GM13976 (cell line): ENCODE measurements around the gene TESPA1.

Experiments
- DNase-seq: peaks from one replicate; pipeline ENCODE4 v3.0.0; 2012; ENCODE audit warnings: low spot score
- CTCF ChIP-seq: IDR thresholded peaks from 2 replicates; pipeline ENCODE4 v1.5.1; 2012; ENCODE audit warnings: borderline replicate concordance, mild to moderate bottlenecking; ENCODE audit not compliant: insufficient read depth; ENCODE audit errors: extremely low read depth, missing control alignments, control extremely low read depth
- in situ Hi-C: fragments of 300-500 bp; cut with MboI; formaldehyde crosslinking; loops from one replicate; pipeline ENCODE4 v1.12.0; 2022; ENCODE audit warnings: low sequenced_read_pairs, mixed read lengths, inconsistent platforms; ENCODE audit not compliant: unreplicated experiment

Gene TESPA1

GRCh38 chr12:55008944-55009585, 24.5 kb upstream of the TESPA1 start:
- no peak for DNase-seq
- TF ChIP-seq CTCF = no peak
- in situ Hi-C loops = no loop called here

GRCh38 chr12:55002355-55002754, 17.8 kb upstream of the TESPA1 start:
- TF ChIP-seq CTCF = no peak
- DNase-seq = no peak
- in situ Hi-C loops = no loop called here

- no peak for DNase-seq
- in situ Hi-C loops = no loop called here
- TF ChIP-seq CTCF = no peak
These were observed 16.8 kb upstream of the TESPA1 start for GRCh38 chr12:55001198-55001868.

- no peak for TF ChIP-seq CTCF
- in situ Hi-C loops = no loop called here
- DNase-seq = no peak
These were observed 14.5 kb upstream of the TESPA1 start for GRCh38 chr12:54998958-54999510.

GRCh38 chr12:54997929-54998522, 13.5 kb upstream of the TESPA1 start:
- no peak for DNase-seq
- TF ChIP-seq CTCF = no peak
- in situ Hi-C loops = no loop called here

- no peak for DNase-seq
- in situ Hi-C loops = no loop called here
- no peak for TF ChIP-seq CTCF
These were observed 11.6 kb upstream of the TESPA1 start for GRCh38 chr12:54996205-54996604.
